Measurements from ENCODE around the gene PKHD1. TPM values are rescaled to one million over a fixed set of nuclear protein-coding genes. Genes with fewer than 3 reads are reported as not detected.

The PKHD1 gene
- total RNA-seq, 4 donors from 2014 or later: 0.12 TPM; not detected in 3

- no peak for TF ChIP-seq CTCF (IDR thresholded peaks at IDR 0.05)
- ATAC-seq (ENCODE audit: low FRiP score) (no peak), DNase-seq (ENCODE audit: low spot score) (no peak)
Measured at GRCh38 chr6:51817832-51818231, 269.6 kb downstream of the PKHD1 start.

- no peak for DNase-seq (ENCODE audit: low spot score)
- TF ChIP-seq CTCF (IDR thresholded peaks at IDR 0.05): no peak
Measured at GRCh38 chr6:51814418-51814817, 273.0 kb downstream of the PKHD1 start.

GRCh38 chr6:51813904-51814303 is 273.5 kb downstream of the PKHD1 start:
- TF ChIP-seq CTCF (IDR thresholded peaks at IDR 0.05): no peak
- no peak for DNase-seq (ENCODE audit: low spot score)
- no peak for ATAC-seq (ENCODE audit: low FRiP score)

More at GRCh38 chr6:51814418-51814817, 273.0 kb downstream of the PKHD1 start:
- ATAC-seq (ENCODE audit: low FRiP score): no peak

GRCh38 chr6:51812231-51812630 is 275.2 kb downstream of the PKHD1 start:
- no peak for ATAC-seq (ENCODE audit: low FRiP score)

GRCh38 chr6:51805517-51805916 is 281.9 kb downstream of the PKHD1 start:
- DNase-seq (ENCODE audit: low spot score): no peak
- ATAC-seq (ENCODE audit: low FRiP score): no peak

More at GRCh38 chr6:51812231-51812630, 275.2 kb downstream of the PKHD1 start:
- DNase-seq (ENCODE audit: low spot score): no peak
- no peak for TF ChIP-seq CTCF (IDR thresholded peaks at IDR 0.05)

GRCh38 chr6:51800603-51801002 is 286.8 kb downstream of the PKHD1 start:
- DNase-seq (ENCODE audit: low spot score): no peak
- ATAC-seq (ENCODE audit: low FRiP score): no peak
- no peak for TF ChIP-seq CTCF (IDR thresholded peaks at IDR 0.05)

More at GRCh38 chr6:51805517-51805916, 281.9 kb downstream of the PKHD1 start:
- no peak for TF ChIP-seq CTCF (IDR thresholded peaks at IDR 0.05)

GRCh38 chr6:51793393-51793792 is 294.0 kb downstream of the PKHD1 start:
- TF ChIP-seq CTCF (IDR thresholded peaks at IDR 0.05): no peak
- no peak for DNase-seq (ENCODE audit: low spot score)
- no peak for ATAC-seq (ENCODE audit: low FRiP score)

Data from omental fat pad (tissue), 4 donors.